CD14-positive monocyte (primary cell): ENCODE data around the gene UNC13C. TPM values are rescaled to one million over a fixed set of nuclear protein-coding genes. Genes with fewer than 3 reads are reported as not detected.

Experiments used
- DNase-seq, 3 donors: peaks; one replicate each; pipeline ENCODE4 v3.0.0-alpha.2; 2011 to 2022
- H2AFZ ChIP-seq: 2 replicates; pipeline ENCODE4 v1.6.0; 2012; ENCODE audit warnings: mild to moderate bottlenecking, low read depth, low read length, inconsistent platforms; ENCODE audit not compliant: insufficient read depth, poor library complexity, severe bottlenecking
- H3K27ac ChIP-seq, 2 donors: 1 replicate in 1 of 2; 2 replicates in 1 of 2; pipeline ENCODE4 v1.5.1; 2012 to 2013; ENCODE audit warnings: low read length in 2 of 2, control low read depth in 1 of 2, inconsistent platforms in 1 of 2, low read depth in 1 of 2, mild to moderate bottlenecking in 1 of 2
- H3K27me3 ChIP-seq, 2 donors: one replicate each; pipeline versions ENCODE4 v1.6.0 to v1.6.1; 2011 to 2013; ENCODE audit warnings: low read length in 2 of 2; ENCODE audit not compliant: control insufficient read depth in 2 of 2, insufficient read depth in 2 of 2
- H3K36me3 ChIP-seq, 2 donors: replicated peaks in 1 of 2; 1 replicate in 1 of 2; 2 replicates in 1 of 2; pipeline versions ENCODE4 v1.5.1 to v1.6.1; 2012 to 2013; ENCODE audit warnings: low read length in 2 of 2, control low read depth in 1 of 2, inconsistent platforms in 1 of 2, mild to moderate bottlenecking in 1 of 2; ENCODE audit not compliant: insufficient read depth in 2 of 2, control insufficient read depth in 1 of 2
- H3K4me1 ChIP-seq, 2 donors: 1 replicate in 1 of 2; 2 replicates in 1 of 2; pipeline versions ENCODE4 v1.5.1 to v1.6.1; 2012 to 2013; ENCODE audit warnings: low read length in 2 of 2, control low read depth in 1 of 2, inconsistent platforms in 1 of 2, mild to moderate bottlenecking in 1 of 2, moderate library complexity in 1 of 2; ENCODE audit not compliant: insufficient read depth in 2 of 2, control insufficient read depth in 1 of 2
- H3K4me2 ChIP-seq: replicated peaks from 2 replicates; pipeline ENCODE3; 2012; ENCODE audit warnings: low read length, moderate library complexity, mild to moderate bottlenecking; ENCODE audit not compliant: poor library complexity, severe bottlenecking; ENCODE audit errors: extremely low read depth
- H3K4me3 ChIP-seq, 3 experiments: fragments of 200-600 bp in 1 of 3; sonication (generic) in 1 of 3; replicated peaks in 1 of 3; 1 replicate in 2 of 3; 2 replicates in 1 of 3; pipeline ENCODE4 v1.5.1; 2011 to 2013; ENCODE audit warnings: low read length in 3 of 3, mild to moderate bottlenecking in 3 of 3, control low read depth in 2 of 3, low read depth in 2 of 3, inconsistent platforms in 1 of 3, moderate library complexity in 1 of 3
- H3K79me2 ChIP-seq: 2 replicates; pipeline ENCODE4 v1.6.0; 2012; ENCODE audit warnings: mild to moderate bottlenecking, control low read depth, inconsistent platforms, low read length, moderate library complexity; ENCODE audit not compliant: insufficient read depth
- H3K9ac ChIP-seq: 2 replicates; pipeline ENCODE4 v1.6.0; 2017; ENCODE audit warnings: low read length, mild to moderate bottlenecking; ENCODE audit not compliant: insufficient read depth, poor library complexity, severe bottlenecking
- H3K9me3 ChIP-seq, 2 donors: replicated peaks in 1 of 2; 1 replicate in 1 of 2; 2 replicates in 1 of 2; pipeline versions ENCODE4 v1.5.1 to v1.6.1; 2012 to 2013; ENCODE audit warnings: low read length in 2 of 2, control low read depth in 1 of 2; ENCODE audit not compliant: control insufficient read depth in 1 of 2, insufficient read depth in 1 of 2
- H4K20me1 ChIP-seq: 2 replicates; pipeline ENCODE4 v1.6.0; 2012; ENCODE audit warnings: mild to moderate bottlenecking, low read length, control low read depth, moderate library complexity; ENCODE audit not compliant: insufficient read depth
- H3K27ac Mint-ChIP-seq, 7 donors: one replicate each; pipeline ENCODE4 v1.8.0; 2020; ENCODE audit warnings: mild to moderate bottlenecking in 7 of 7, mixed read lengths in 7 of 7, moderate library complexity in 6 of 7, inconsistent platforms in 2 of 7
- H3K27me3 Mint-ChIP-seq, 3 donors: one replicate each; pipeline ENCODE4 v1.8.0; 2021 to 2022; ENCODE audit warnings: low read depth in 3 of 3, mild to moderate bottlenecking in 3 of 3, mixed read lengths in 3 of 3, moderate library complexity in 3 of 3, inconsistent platforms in 1 of 3
- H3K36me3 Mint-ChIP-seq, 2 donors: one replicate each; pipeline ENCODE4 v1.8.0; 2020; ENCODE audit warnings: mixed read lengths in 2 of 2, inconsistent platforms in 1 of 2, mild to moderate bottlenecking in 1 of 2
- H3K4me1 Mint-ChIP-seq: one replicate; pipeline ENCODE4 v1.8.0; 2020; ENCODE audit warnings: mild to moderate bottlenecking, mixed read lengths
- H3K4me3 Mint-ChIP-seq, 2 donors: one replicate each; pipeline ENCODE4 v1.8.0; 2020; ENCODE audit warnings: mild to moderate bottlenecking in 2 of 2, mixed read lengths in 2 of 2, moderate library complexity in 1 of 2
- H3K9me3 Mint-ChIP-seq, 7 donors: one replicate each; pipeline ENCODE4 v1.8.0; 2020 to 2022; ENCODE audit warnings: mixed read lengths in 7 of 7, mild to moderate bottlenecking in 6 of 7, moderate library complexity in 6 of 7, inconsistent platforms in 2 of 7
- WGBS: methylation state at CpG from one replicate; pipeline ENCODE4 v1.1.5; 2013; ENCODE audit warnings: missing lambda C conversion rate; ENCODE audit not compliant: insufficient coverage; 5-methylcytosine and 5-hydroxymethylcytosine counted together
- intact Hi-C, 2 donors: fragments of 100-400 bp; cut with micrococcal nuclease; formaldehyde crosslinking; loops; one replicate each; pipeline versions ENCODE4 v1.15.0 to v1.15.1; 2023
- polyA plus RNA-seq, 3 donors: library from polyadenylated mRNA; depleted of rRNA in 1 of 3; unstranded in 2 of 3; stranded (reverse) in 1 of 3; fragments of 300-500 nt in 2 of 3; fragments of >200 nt in 1 of 3; fragmentation: Illumina TruSeq in 2 of 3; gene quantifications; 1 replicate in 2 of 3; 2 replicates in 1 of 3; pipeline ENCODE4 v1.2.3, GENCODE V29; 2012 to 2021
- TF ChIP-seq, protein P1 (sequence below): fragments of 200-600 bp; IDR thresholded peaks from one replicate; pipeline ENCODE4 v1.8.0; 2022; ENCODE audit warnings: antibody characterized with exemption, mild to moderate bottlenecking

Gene UNC13C
- polyA plus RNA-seq, 3 donors: not detected

DNA sequence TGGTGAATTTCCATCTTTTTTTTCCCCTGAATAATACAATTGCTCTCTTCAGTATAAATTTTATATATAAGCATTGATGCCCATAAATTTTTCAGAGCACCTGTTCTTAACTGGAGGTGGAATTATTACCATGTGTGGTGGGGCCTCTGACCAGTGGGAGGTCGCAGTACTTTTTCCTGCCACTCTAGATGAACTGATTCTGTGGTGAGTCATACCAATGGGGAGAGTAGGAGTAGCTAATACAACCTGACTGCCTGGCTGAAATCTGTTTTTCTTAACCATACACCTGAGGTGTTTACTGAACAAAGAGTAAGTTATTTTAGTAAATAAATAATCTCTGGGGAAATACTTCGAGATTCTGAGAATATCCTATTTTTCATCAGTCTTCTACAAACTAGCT, 67.2 kb downstream of the UNC13C start:
- H3K27me3 ChIP-seq: no peaks in the 10 kb centered on the region
- no peaks in the 10 kb centered on the region for H3K36me3 ChIP-seq
- no peak overlapping the region for H3K4me2 ChIP-seq
- no peak overlapping the region for H2AFZ ChIP-seq
- TF ChIP-seq, protein P1, sequence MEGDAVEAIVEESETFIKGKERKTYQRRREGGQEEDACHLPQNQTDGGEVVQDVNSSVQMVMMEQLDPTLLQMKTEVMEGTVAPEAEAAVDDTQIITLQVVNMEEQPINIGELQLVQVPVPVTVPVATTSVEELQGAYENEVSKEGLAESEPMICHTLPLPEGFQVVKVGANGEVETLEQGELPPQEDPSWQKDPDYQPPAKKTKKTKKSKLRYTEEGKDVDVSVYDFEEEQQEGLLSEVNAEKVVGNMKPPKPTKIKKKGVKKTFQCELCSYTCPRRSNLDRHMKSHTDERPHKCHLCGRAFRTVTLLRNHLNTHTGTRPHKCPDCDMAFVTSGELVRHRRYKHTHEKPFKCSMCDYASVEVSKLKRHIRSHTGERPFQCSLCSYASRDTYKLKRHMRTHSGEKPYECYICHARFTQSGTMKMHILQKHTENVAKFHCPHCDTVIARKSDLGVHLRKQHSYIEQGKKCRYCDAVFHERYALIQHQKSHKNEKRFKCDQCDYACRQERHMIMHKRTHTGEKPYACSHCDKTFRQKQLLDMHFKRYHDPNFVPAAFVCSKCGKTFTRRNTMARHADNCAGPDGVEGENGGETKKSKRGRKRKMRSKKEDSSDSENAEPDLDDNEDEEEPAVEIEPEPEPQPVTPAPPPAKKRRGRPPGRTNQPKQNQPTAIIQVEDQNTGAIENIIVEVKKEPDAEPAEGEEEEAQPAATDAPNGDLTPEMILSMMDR: no peak
- Mint-ChIP-seq H3K27me3 (peaks cover 0 to 3% (median 0%) of the 10 kb centered on the region in 3 donors), H3K36me3 (no peaks in the 10 kb centered on the region), H3K4me3 (no peak overlapping the region), H3K4me1 (no peaks in the 10 kb centered on the region), H3K27ac (no peak overlapping the region), H3K9me3 (peaks cover 2 to 9% (median 3%) of the 10 kb centered on the region in 7 donors)
- intact Hi-C loops: no loop called here
- no CpG with 5 or more reads among the region's 2 CpGs for WGBS
- no peaks in the 10 kb centered on the region for H3K79me2 ChIP-seq
- no peaks in the 10 kb centered on the region for H4K20me1 ChIP-seq
- no peak overlapping the region for H3K27ac ChIP-seq
- no peak for DNase-seq
- no peak overlapping the region for H3K4me3 ChIP-seq
- H3K9ac ChIP-seq: no peak overlapping the region
- no peaks in the 10 kb centered on the region for H3K9me3 ChIP-seq
- H3K4me1 ChIP-seq: no peaks in the 10 kb centered on the region

DNA sequence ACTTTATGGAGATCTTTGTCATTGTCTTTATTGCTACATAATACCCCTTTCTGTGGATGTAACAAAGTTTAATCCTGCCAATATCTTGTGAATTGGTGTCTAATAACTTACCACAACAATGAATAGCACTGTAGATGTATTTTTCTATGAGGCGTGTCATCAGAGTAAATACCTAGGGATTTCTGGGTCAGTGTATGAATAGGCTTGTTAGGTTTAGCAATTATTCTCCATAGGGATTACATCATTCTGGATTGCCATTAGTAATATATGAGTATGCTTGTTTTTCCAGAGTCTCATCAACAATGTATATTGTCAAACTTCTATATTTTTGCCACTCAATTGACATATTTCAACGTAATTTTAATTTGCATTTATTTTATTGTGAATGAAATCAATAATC, 67.9 kb downstream of the UNC13C start:
- no peak for DNase-seq
- Histone ChIP-seq H4K20me1 (no peaks in the 10 kb centered on the region), H3K27me3 (no peaks in the 10 kb centered on the region), H3K4me2 (no peak overlapping the region), H3K4me3 (no peak overlapping the region), H3K27ac (no peak overlapping the region), H3K36me3 (no peaks in the 10 kb centered on the region), H3K9me3 (no peaks in the 10 kb centered on the region), H3K79me2 (no peaks in the 10 kb centered on the region), H2AFZ (no peak overlapping the region), H3K9ac (no peak overlapping the region), H3K4me1 (no peaks in the 10 kb centered on the region)
- no CpG with 5 or more reads among the region's 2 CpGs for WGBS
- no peaks in the 10 kb centered on the region for H3K4me1 Mint-ChIP-seq
- H3K36me3 Mint-ChIP-seq: no peaks in the 10 kb centered on the region
- no peaks in the 10 kb centered on the region for H3K27me3 Mint-ChIP-seq
- TF ChIP-seq, protein P1: no peak
- H3K9me3 Mint-ChIP-seq: peaks cover 0 to 9% (median 3%) of the 10 kb centered on the region in 7 donors
- intact Hi-C loops: no loop called here
- no peak overlapping the region for H3K4me3 Mint-ChIP-seq
- no peak overlapping the region for H3K27ac Mint-ChIP-seq
